B cell (primary cell): ENCODE data around the gene ARGLU1. TPM values are rescaled to one million over a fixed set of nuclear protein-coding genes. Genes with fewer than 3 reads are reported as not detected.

Experiments used
- ATAC-seq: fragments of 200-7000 bp; cut with Tn5 transposase; one replicate; pipeline ENCODE4 v1.10.0; 2021; ENCODE audit warnings: low read depth, mild to moderate bottlenecking, moderate number of reproducible peaks, moderate library complexity
- CTCF ChIA-PET: fragments of 350-600 bp; sonication (Branson Sonifier 250); formaldehyde crosslinking; loops from one replicate; lab custom pipeline; 2021; ENCODE audit warnings: antibody characterized with exemption, inconsistent platforms; lab: Charles Lee
- POLR2A ChIA-PET: fragments of 350-600 bp; sonication (Branson Sonifier 250); formaldehyde crosslinking; loops from one replicate; lab custom pipeline; 2021; ENCODE audit warnings: antibody characterized with exemption; lab: Charles Lee
- DNase-seq: peaks from one replicate; pipeline ENCODE4 v3.0.0; 2013
- H2AFZ ChIP-seq: 2 replicates; pipeline ENCODE4 v1.6.1; 2012; ENCODE audit warnings: mild to moderate bottlenecking, low read depth, low read length; ENCODE audit not compliant: insufficient read depth, poor library complexity, severe bottlenecking
- H3K27ac ChIP-seq, 2 donors: 1 replicate in 1 of 2; 2 replicates in 1 of 2; pipeline ENCODE4 v1.5.1; 2012 to 2013; ENCODE audit warnings: low read length in 2 of 2, mild to moderate bottlenecking in 2 of 2, moderate library complexity in 1 of 2
- H3K27me3 ChIP-seq, 4 experiments: fragments of 200-600 bp in 1 of 4; sonication (generic) in 1 of 4; replicated peaks in 1 of 4; 1 replicate in 2 of 4; 2 replicates in 2 of 4; pipeline versions ENCODE4 v1.6.1 to v1.7.0; 2013 to 2016; ENCODE audit warnings: low read length in 3 of 4, mild to moderate bottlenecking in 2 of 4, mixed read lengths in 1 of 4, moderate library complexity in 1 of 4; ENCODE audit not compliant: insufficient read depth in 4 of 4, control insufficient read depth in 3 of 4; ENCODE audit errors: control extremely low read depth in 1 of 4
- H3K36me3 ChIP-seq, 2 experiments: replicated peaks in 1 of 2; 1 replicate in 1 of 2; 2 replicates in 1 of 2; pipeline versions ENCODE4 v1.6.1 to v1.7.1; 2013; ENCODE audit warnings: low read length in 1 of 2; ENCODE audit not compliant: insufficient read depth in 2 of 2, control insufficient read depth in 1 of 2; ENCODE audit errors: control extremely low read depth in 1 of 2, extremely low read depth in 1 of 2
- H3K4me1 ChIP-seq, 2 donors: fragments of 200-600 bp in 1 of 2; sonication (generic) in 1 of 2; 1 replicate in 1 of 2; 2 replicates in 1 of 2; pipeline versions ENCODE4 v1.5.1 to v1.6.1; 2013 to 2017; ENCODE audit warnings: low read length in 2 of 2; ENCODE audit not compliant: control insufficient read depth in 2 of 2, insufficient read depth in 2 of 2
- H3K4me2 ChIP-seq: replicated peaks from 2 replicates; pipeline ENCODE3; 2012; ENCODE audit warnings: mild to moderate bottlenecking, low read depth, low read length; ENCODE audit not compliant: poor library complexity, severe bottlenecking
- H3K4me3 ChIP-seq, 5 experiments: fragments of 200-600 bp in 1 of 5; sonication (generic) in 1 of 5; 1 replicate in 3 of 5; 2 replicates in 2 of 5; pipeline versions ENCODE4 v1.5.1 to v1.7.0; 2011 to 2016; ENCODE audit warnings: low read length in 4 of 5, mild to moderate bottlenecking in 4 of 5, low read depth in 2 of 5, control low read depth in 1 of 5, moderate library complexity in 1 of 5; ENCODE audit not compliant: insufficient read depth in 1 of 5; ENCODE audit errors: control extremely low read depth in 1 of 5, extremely low read depth in 1 of 5
- H3K79me2 ChIP-seq: fragments of 200-600 bp; sonication (generic); one replicate; pipeline ENCODE4 v1.6.0; 2016; ENCODE audit warnings: low read length; ENCODE audit not compliant: control insufficient read depth, insufficient read depth
- H3K9ac ChIP-seq: fragments of 200-600 bp; sonication (generic); 2 replicates; pipeline ENCODE4 v1.6.1; 2017; ENCODE audit warnings: mild to moderate bottlenecking, low read length, moderate library complexity
- H3K9me3 ChIP-seq, 3 donors: one replicate each; pipeline versions ENCODE4 v1.6.1 to v1.7.1; 2013; ENCODE audit warnings: low read length in 2 of 3; ENCODE audit not compliant: control insufficient read depth in 2 of 3, insufficient read depth in 1 of 3; ENCODE audit errors: control extremely low read depth in 1 of 3
- H4K20me1 ChIP-seq: 2 replicates; pipeline ENCODE4 v1.6.0; 2012; ENCODE audit warnings: mild to moderate bottlenecking, low read length; ENCODE audit not compliant: insufficient read depth, control insufficient read depth, poor library complexity, severe bottlenecking
- H3K27ac Mint-ChIP-seq: one replicate; pipeline ENCODE4 v1.8.0; 2021; ENCODE audit warnings: mixed read lengths
- H3K27me3 Mint-ChIP-seq: one replicate; pipeline ENCODE4 v1.8.0; 2021; ENCODE audit warnings: mixed read lengths
- H3K4me1 Mint-ChIP-seq: one replicate; pipeline ENCODE4 v1.8.0; 2021; ENCODE audit warnings: mixed read lengths
- H3K4me3 Mint-ChIP-seq: one replicate; pipeline ENCODE4 v1.8.0; 2021; ENCODE audit warnings: mixed read lengths
- H3K9me3 Mint-ChIP-seq: one replicate; pipeline ENCODE4 v1.8.0; 2022; ENCODE audit warnings: mixed read lengths; ENCODE audit not compliant: insufficient read depth
- CTCF ChIP-seq: fragments of 200-600 bp; IDR thresholded peaks from one replicate; pipeline ENCODE4 v1.8.0; 2022; ENCODE audit warnings: antibody characterized with exemption, mild to moderate bottlenecking
- EZH2 ChIP-seq: IDR thresholded peaks from 2 replicates; pipeline ENCODE4 v1.6.1; 2012; ENCODE audit warnings: borderline replicate concordance, low read depth, mild to moderate bottlenecking, moderate library complexity, low read length; ENCODE audit not compliant: insufficient read depth, poor library complexity, severe bottlenecking
- WGBS: methylation state at CpG from one replicate; pipeline ENCODE4 v1.1.5; 2013; ENCODE audit warnings: missing lambda C conversion rate; ENCODE audit not compliant: insufficient coverage; 5-methylcytosine and 5-hydroxymethylcytosine counted together
- intact Hi-C: fragments of 100-400 bp; cut with micrococcal nuclease; formaldehyde crosslinking; loops from one replicate; pipeline ENCODE4 v1.10.0; 2022
- polyA plus RNA-seq: library from polyadenylated mRNA; depleted of rRNA; stranded (reverse); fragments of >200 nt; gene quantifications from 2 replicates; pipeline ENCODE4 v1.2.3, GENCODE V29; 2012
- total RNA-seq, 2 donors: library from RNA; stranded (reverse); fragments of 120-200 nt in 1 of 2; gene quantifications; 1 replicate in 1 of 2; 2 replicates in 1 of 2; pipeline versions ENCODE4 v1.2.3 to v1.2.4, GENCODE V29; 2013 to 2022

Gene ARGLU1
- total and polyA plus RNA-seq, 2 donors (not counting 1 experiment from before 2014, with no cell fraction given) = 170 to 261 TPM

GRCh38 chr13:106532111-106532929, 35.6 kb downstream of the ARGLU1 start:
- no peak overlapping the region for H2AFZ ChIP-seq
- H4K20me1 ChIP-seq = no peaks in the 10 kb centered on the region
- ChIA-PET POLR2A (interaction anchor here (0.7 kb wide), 1 partner anchor 52 kb away, joined by 3 read pairs; no protein-coding TSS in a partner anchor), CTCF (interaction anchor here (0.6 to 1.4 kb wide), 2 partner anchors 13 to 88 kb away, joined by 3 read pairs; no protein-coding TSS in a partner anchor)
- ATAC-seq = no peak
- peak; percentile 21 for DNase-seq
- Mint-ChIP-seq H3K27ac (no peak overlapping the region), H3K4me1 (peaks cover 17% of the 10 kb centered on the region), H3K27me3 (peaks cover 57% of the 10 kb centered on the region), H3K9me3 (no peaks in the 10 kb centered on the region), H3K4me3 (peak overlapping the region; percentile 68)
- TF ChIP-seq EZH2 = peak; percentile 67
- no peak for TF ChIP-seq CTCF
- H3K79me2 ChIP-seq = no peaks in the 10 kb centered on the region
- intact Hi-C loops = loop anchor here (10.0 kb wide), 1 partner anchor 448 kb away; no protein-coding TSS in a partner anchor
- H3K27me3 ChIP-seq = peaks cover 0 to 46% (median 36%) of the 10 kb centered on the region in 4 experiments
- peaks cover 0 to 7% (median 0%) of the 10 kb centered on the region in 3 donors for H3K9me3 ChIP-seq
- H3K36me3 ChIP-seq = no peaks in the 10 kb centered on the region
- no peak overlapping the region for H3K9ac ChIP-seq
- peak overlapping the region; percentile 99 for H3K4me2 ChIP-seq
- no peak overlapping the region for H3K27ac ChIP-seq
- peaks cover 25 to 28% of the 10 kb centered on the region in 2 donors for H3K4me1 ChIP-seq
- 49% methylated on average over 12 of the region's 18 CpGs for WGBS
- peak overlapping the region in 1 of 5 experiments; percentile 17 for H3K4me3 ChIP-seq
